GM18951 (cell line): ENCODE results near the gene GSTM1.

Source experiments
- POLR2A ChIP-seq: IDR thresholded peaks from 4 replicates; pipeline ENCODE4 v1.6.1; 2011; ENCODE audit warnings: mild to moderate bottlenecking; ENCODE audit not compliant: insufficient read length, insufficient read depth; ENCODE audit errors: extremely low read depth
- in situ Hi-C: fragments of 300-500 bp; cut with MboI; formaldehyde crosslinking; loops from one replicate; pipeline ENCODE4 v1.12.0; 2022; ENCODE audit warnings: low sequenced_read_pairs, mixed read lengths, inconsistent platforms; ENCODE audit not compliant: unreplicated experiment

Gene GSTM1

GRCh38 chr1:109739738-109740614 is 52.4 kb downstream of the GSTM1 start:
- in situ Hi-C loops, result no loop called here
- TF ChIP-seq POLR2A, result no peak

GRCh38 chr1:109740615-109741373 is 53.2 kb downstream of the GSTM1 start, which contains the start of gene GSTM3:
GSTM3 (minus strand) TSS chr1:109741038; CDS start chr1:109740287, 751 bp downstream.
- in situ Hi-C loops, result no loop called here
- TF ChIP-seq POLR2A, result no peak
